NCI-H82 treated with DMSO at 0.1 percent for 48 hours (cell line): ENCODE results near the gene CLSTN2.
"Not testable (repeated sequence)": the region's sequence is repeated elsewhere in the genome, so short reads cannot be mapped to it uniquely, and the experiment has no call there.

ENCODE experiments used
- DNase-seq: peaks from one replicate; lab custom pipeline; 2025; ENCODE audit not compliant: unreplicated experiment; lab: John Stamatoyannopoulos, UW

CLSTN2 gene

GRCh38 chr3:140403608-140404007 lies 468.6 kb downstream of the CLSTN2 start:
- DNase-seq = no peak

GRCh38 chr3:140406655-140407054 lies 471.7 kb downstream of the CLSTN2 start:
- no peak for DNase-seq

GRCh38 chr3:140408252-140408651 lies 473.3 kb downstream of the CLSTN2 start:
- DNase-seq = no peak

DNA sequence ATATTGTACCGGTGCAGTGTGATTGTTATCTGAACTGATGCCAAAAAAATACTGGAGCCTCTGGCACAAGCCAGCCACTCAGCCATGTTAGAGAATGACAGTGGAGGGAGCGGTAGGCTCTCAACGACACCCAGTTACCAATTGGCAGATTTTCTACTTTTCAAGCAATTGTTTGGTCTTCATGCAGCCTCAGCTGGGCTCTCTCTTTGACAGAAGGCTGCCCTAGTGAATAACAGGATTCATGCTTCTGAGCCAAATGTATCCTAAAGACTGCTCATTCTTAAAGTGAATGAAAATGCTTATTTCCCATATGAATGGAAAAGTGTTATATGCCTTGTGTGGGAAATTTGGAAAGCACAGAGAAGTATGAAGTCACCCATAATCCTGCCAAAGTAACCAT lies 481.7 kb downstream of the CLSTN2 start:
- DNase-seq = no peak

GRCh38 chr3:140420621-140421357 lies 485.8 kb downstream of the CLSTN2 start:
- no peak for DNase-seq

DNA sequence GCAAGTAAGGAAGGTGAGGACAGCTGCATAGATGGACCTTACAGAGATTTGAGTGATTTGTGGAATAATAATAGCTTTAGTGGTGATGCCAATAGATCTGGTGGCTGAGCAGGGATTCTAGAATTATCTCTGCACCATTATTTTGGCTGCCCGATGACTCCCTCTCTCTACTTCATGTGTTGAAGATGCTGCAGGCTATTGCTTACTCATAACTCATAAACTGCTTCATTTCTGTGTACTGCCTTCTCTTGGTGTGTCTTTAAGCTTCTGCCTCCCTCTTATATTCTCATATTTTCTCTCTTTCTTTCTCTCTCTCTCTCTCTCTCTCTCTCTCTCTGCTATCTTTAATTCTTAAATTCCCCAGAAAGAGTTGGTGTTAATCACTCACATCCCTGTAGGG lies 486.9 kb downstream of the CLSTN2 start:
- no peak for DNase-seq

DNA sequence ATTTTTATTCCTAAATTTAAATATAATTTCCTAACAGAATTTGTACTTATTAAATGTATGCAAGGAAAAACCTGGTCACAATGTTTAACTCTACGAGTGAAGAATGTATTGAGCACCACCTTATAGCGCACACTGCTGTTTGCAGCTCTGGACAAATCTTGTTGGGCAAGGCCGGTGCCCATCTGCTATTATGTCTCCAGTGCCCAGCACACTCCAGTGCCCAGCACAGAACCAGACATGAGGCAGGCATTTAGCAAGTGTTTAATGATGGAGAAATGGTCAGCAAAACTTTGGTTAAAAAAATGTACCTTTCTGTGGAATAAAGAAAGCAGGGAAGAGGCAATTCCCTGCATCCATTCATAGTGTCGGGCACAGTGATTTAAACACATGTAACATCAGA lies 488.2 kb downstream of the CLSTN2 start:
- DNase-seq = no peak

GRCh38 chr3:140423574-140423973 lies 488.6 kb downstream of the CLSTN2 start:
- DNase-seq = not testable (repeated sequence)

DNA sequence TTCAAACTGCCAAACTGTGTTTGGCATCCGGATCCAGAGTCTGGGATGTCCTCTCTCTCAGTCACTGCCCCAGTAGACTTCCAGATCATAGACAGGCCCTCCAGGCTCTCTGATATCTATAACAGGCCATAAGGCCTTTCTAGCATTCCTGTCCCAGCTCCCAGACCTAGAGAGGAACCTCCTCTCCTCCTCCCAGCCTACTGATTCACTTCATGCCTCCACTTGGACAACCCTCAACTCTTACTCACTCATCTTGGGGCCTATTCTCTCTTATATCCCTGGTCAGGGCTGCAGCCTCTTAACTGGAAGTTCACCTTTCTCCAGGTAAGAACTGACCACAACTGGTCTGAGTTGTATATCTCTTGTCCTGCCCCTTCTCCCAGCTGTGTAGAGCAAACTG lies 489.2 kb downstream of the CLSTN2 start:
- DNase-seq = no peak

DNA sequence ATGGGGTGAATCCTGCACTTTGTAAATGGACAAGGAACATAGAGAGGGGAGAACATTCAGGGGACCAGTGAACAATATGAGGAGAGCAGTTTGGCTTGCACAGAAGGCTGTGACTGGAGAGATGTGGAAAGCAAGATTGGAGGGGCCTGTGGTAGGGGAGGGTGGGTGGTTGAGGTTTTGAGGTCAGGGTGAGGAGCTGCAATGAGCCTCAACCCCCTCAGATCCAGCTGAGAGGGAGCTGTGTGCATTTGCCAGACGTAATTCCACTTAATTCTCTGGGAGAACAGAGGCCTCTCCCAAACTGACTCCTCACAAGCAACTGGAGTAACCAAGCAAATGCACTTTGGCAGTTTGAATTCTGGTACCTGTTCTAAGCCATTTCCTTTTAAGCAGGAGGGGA lies 489.7 kb downstream of the CLSTN2 start:
- no peak for DNase-seq

- DNase-seq = no peak
Measured at GRCh38 chr3:140427786-140428185, 492.8 kb downstream of the CLSTN2 start.

GRCh38 chr3:140428380-140428779 lies 493.4 kb downstream of the CLSTN2 start:
- no peak for DNase-seq

- DNase-seq = no peak
Measured at GRCh38 chr3:140429791-140430190, 494.8 kb downstream of the CLSTN2 start.

- DNase-seq = no peak
Measured at GRCh38 chr3:140430494-140430893, 495.5 kb downstream of the CLSTN2 start.

DNA sequence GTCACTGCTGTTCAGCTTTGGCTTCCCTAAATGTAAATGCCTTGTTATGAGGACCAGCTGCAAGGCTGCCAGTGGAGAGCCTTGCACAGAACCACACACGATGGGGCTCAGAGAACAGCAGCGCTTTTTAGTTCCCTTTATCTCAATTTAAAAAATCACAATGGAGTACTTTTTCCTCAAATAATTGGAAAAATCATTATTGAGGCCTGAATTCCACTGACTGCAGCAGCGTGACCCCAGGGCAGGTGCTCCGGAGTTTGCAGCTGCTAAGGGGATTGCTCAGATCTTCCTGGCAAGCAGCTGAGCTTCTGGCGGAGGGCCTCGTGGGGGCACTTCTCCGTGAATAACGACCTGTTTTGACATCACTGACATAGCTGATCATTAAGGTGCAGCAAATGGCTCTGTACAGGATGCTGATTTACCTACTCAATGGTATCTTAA lies 497.3 kb downstream of the CLSTN2 start:
- DNase-seq = peak; percentile 27

- no peak for DNase-seq
Measured at GRCh38 chr3:140433431-140433830, 498.4 kb downstream of the CLSTN2 start.

GRCh38 chr3:140434261-140434905 lies 499.4 kb downstream of the CLSTN2 start:
- DNase-seq = no peak

GRCh38 chr3:140436421-140436820 lies 501.4 kb downstream of the CLSTN2 start:
- DNase-seq = no peak

GRCh38 chr3:140438736-140439470 lies 503.9 kb downstream of the CLSTN2 start:
- no peak for DNase-seq

DNA sequence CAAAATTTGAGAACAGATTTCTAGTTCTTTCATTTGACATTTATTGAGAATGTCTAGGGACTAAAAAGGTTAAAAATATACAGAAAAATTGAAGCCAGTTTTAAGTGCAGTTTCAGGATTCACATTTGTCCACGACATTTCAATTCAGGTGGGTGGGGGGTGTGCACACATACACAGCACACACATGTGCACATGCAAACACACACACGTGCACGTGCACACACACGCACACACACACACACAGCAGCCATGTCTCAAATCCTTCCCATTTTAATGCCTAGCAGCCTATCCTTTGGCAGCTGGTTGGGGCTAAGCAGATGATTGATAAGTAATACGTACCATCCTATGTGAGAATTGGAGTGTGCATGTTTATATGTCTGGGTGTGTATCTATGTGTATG lies 504.5 kb downstream of the CLSTN2 start:
- DNase-seq = no peak

DNA sequence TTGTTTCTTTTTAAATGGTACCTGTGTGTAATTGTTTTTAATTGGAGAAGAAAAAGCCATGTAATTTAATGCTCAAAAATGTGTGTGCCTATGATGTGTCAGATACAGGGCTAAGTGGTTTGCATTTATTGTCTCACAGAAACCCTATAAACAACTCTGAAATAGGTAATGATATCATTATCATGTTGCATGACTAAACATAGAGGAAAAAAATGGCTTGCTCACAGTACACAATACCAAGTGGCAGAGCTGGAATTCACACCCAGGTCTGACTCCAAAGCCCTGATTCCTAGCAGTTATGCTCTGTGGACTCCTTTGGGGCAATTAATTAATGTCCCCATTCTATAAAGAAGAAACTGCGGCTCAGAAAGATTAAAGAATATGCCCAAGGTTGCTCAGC lies 505.5 kb downstream of the CLSTN2 start:
- no peak for DNase-seq

DNA sequence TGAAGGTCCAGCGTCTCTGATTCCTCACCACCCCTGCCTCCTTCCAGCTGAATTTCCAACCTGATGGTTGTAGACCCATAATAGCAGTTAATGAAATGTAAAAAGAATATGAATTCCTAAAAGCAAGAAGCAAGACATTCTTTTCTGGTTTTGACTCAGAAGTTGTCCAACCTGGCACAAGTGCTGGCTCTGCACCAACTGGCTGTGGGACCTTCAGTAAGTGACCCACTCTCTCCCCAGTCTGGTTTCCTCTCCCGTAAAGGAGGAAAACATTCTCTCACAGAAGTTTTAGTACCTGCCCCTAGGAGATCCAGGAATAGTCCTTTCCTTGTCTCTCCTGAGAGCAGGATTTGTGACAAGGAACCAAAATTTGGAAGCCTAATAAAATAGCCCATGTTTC lies 506.0 kb downstream of the CLSTN2 start:
- DNase-seq = no peak
